Measurements from ENCODE around the gene KIAA0513.

- TF ChIP-seq SIN3A (IDR thresholded peaks at IDR 0.05; ENCODE audit: borderline replicate concordance, insufficient read depth, low read length) (no peak), POLR2AphosphoS5 (IDR thresholded peaks at IDR 0.05; ENCODE audit: low read depth, low read length) (no peak), TAF1 (IDR thresholded peaks at IDR 0.05; ENCODE audit: borderline replicate concordance, insufficient read depth, low read length) (no peak)
Observed at GRCh38 chr16:85111184-85111583, 83.6 kb downstream of the KIAA0513 start.
